SH-SY5Y (cell line): Measurements from ENCODE around the gene LRRC2.

Source experiments
- GATA2 ChIP-seq: IDR thresholded peaks from 2 replicates; pipeline ENCODE4 v1.6.1; 2011; ENCODE audit warnings: mild to moderate bottlenecking, low read depth, low read length
- GATA3 ChIP-seq: IDR thresholded peaks from 2 replicates; pipeline ENCODE4 v1.6.1; 2011; ENCODE audit warnings: low read depth, mild to moderate bottlenecking, low read length, moderate library complexity

GRCh38 chr3:46551615-46552014, 14.5 kb downstream of the LRRC2 start:
- TF ChIP-seq GATA2 (no peak), GATA3 (no peak)
